KMS-11 (cell line): ENCODE results near the gene TMEM170B.

Experiments used
- H2AFZ ChIP-seq: fragments of 200-600 bp; sonication (generic); 2 replicates; pipeline ENCODE4 v1.6.1; 2016; ENCODE audit warnings: antibody characterized with exemption, mixed run types, low read depth
- H3K27ac ChIP-seq: fragments of 200-600 bp; sonication (generic); 2 replicates; pipeline ENCODE4 v1.6.1; 2016; ENCODE audit warnings: mild to moderate bottlenecking, mixed run types
- H3K27me3 ChIP-seq: fragments of 200-600 bp; sonication (generic); 2 replicates; pipeline ENCODE4 v1.6.1; 2017; ENCODE audit warnings: mild to moderate bottlenecking, low read depth, mixed run types, moderate library complexity; ENCODE audit not compliant: insufficient read depth
- H3K36me3 ChIP-seq: fragments of 200-600 bp; sonication (generic); 2 replicates; pipeline ENCODE4 v1.6.1; 2017; ENCODE audit warnings: mild to moderate bottlenecking, mixed run types; ENCODE audit not compliant: insufficient read depth
- H3K4me1 ChIP-seq: fragments of 200-600 bp; sonication (generic); 2 replicates; pipeline ENCODE4 v1.6.1; 2016; ENCODE audit warnings: mild to moderate bottlenecking, low read depth, mixed run types; ENCODE audit not compliant: poor library complexity, severe bottlenecking
- H3K4me2 ChIP-seq: fragments of 200-600 bp; sonication (generic); 2 replicates; pipeline ENCODE4 v1.7.0; 2016; ENCODE audit warnings: mild to moderate bottlenecking, mixed run types
- H3K4me3 ChIP-seq: fragments of 200-600 bp; sonication (generic); IDR thresholded peaks from 2 replicates; pipeline ENCODE4 v1.6.1; 2017; ENCODE audit warnings: low read depth, low read length, mixed read lengths; ENCODE audit not compliant: insufficient read depth
- H3K79me2 ChIP-seq: fragments of 200-600 bp; sonication (generic); 2 replicates; pipeline ENCODE4 v1.6.1; 2016; ENCODE audit warnings: low read depth, mixed run types; ENCODE audit not compliant: insufficient read depth
- H3K9ac ChIP-seq: fragments of 200-600 bp; sonication (generic); 2 replicates; pipeline ENCODE4 v1.6.1; 2016; ENCODE audit warnings: mild to moderate bottlenecking, mixed run types
- H4K20me1 ChIP-seq: fragments of 200-600 bp; sonication (generic); 2 replicates; pipeline ENCODE4 v1.6.1; 2016; ENCODE audit warnings: mild to moderate bottlenecking, mixed run types; ENCODE audit not compliant: insufficient read depth
- TF ChIP-seq, protein P1 (sequence below): fragments of 200-600 bp; sonication (generic); conservative IDR thresholded peaks from 2 replicates; pipeline ENCODE4 v1.6.1; 2017; ENCODE audit warnings: low read depth, mild to moderate bottlenecking, antibody characterized with exemption, low read length, moderate library complexity, mixed read lengths

TMEM170B gene

DNA sequence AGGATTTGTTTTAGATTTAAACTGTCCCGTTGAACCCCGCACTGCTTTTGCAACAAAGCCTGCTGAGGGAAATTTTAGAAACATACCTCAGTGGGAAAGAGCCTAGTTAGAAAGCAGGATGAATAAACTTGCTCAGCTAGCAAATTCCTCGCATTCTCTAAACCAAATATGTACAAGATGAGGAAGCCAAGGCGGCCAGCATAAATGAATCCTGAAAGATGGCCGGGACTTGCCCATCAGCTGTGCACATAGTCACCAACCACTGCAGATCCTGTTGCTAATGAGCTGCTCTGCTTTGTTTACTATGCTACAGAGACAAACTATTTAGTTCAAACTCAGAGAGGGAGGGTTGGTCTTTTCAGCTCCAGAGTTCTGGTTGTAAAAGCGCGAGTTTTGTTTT, 49.0 kb downstream of the TMEM170B start:
- Histone ChIP-seq H3K9ac (no peak overlapping the region), H3K79me2 (no peaks in the 10 kb centered on the region), H2AFZ (no peak overlapping the region), H3K27me3 (no peaks in the 10 kb centered on the region), H3K4me2 (no peak overlapping the region), H3K36me3 (no peaks in the 10 kb centered on the region), H4K20me1 (no peaks in the 10 kb centered on the region), H3K27ac (no peak overlapping the region), H3K4me1 (peaks cover 5% of the 10 kb centered on the region), H3K4me3 (no peak overlapping the region)
- TF ChIP-seq, protein P1, sequence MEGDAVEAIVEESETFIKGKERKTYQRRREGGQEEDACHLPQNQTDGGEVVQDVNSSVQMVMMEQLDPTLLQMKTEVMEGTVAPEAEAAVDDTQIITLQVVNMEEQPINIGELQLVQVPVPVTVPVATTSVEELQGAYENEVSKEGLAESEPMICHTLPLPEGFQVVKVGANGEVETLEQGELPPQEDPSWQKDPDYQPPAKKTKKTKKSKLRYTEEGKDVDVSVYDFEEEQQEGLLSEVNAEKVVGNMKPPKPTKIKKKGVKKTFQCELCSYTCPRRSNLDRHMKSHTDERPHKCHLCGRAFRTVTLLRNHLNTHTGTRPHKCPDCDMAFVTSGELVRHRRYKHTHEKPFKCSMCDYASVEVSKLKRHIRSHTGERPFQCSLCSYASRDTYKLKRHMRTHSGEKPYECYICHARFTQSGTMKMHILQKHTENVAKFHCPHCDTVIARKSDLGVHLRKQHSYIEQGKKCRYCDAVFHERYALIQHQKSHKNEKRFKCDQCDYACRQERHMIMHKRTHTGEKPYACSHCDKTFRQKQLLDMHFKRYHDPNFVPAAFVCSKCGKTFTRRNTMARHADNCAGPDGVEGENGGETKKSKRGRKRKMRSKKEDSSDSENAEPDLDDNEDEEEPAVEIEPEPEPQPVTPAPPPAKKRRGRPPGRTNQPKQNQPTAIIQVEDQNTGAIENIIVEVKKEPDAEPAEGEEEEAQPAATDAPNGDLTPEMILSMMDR, result no peak

DNA sequence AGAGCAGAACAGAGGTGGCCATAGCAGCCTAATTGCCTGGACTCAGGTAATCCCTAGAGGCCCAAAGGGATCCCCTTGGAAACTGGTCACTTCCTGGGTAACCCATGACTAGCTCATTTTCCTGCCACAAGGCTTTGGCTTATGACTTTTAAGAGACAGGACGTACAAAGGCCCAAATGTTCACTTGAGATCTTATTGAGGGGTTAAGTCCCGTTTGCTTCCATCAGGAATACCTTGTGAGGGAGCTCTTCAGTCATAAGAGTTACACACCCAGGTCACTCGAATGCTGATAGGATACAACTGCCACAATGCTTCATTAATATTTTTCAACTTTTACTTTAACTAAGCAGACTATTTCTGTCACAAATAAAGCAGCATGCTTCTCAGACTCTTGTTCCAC, 51.7 kb downstream of the TMEM170B start:
- no peak overlapping the region for H3K9ac ChIP-seq
- no peaks in the 10 kb centered on the region for H4K20me1 ChIP-seq
- no peak overlapping the region for H3K4me3 ChIP-seq
- H3K79me2 ChIP-seq, result no peaks in the 10 kb centered on the region
- no peak overlapping the region for H3K27ac ChIP-seq
- no peaks in the 10 kb centered on the region for H3K27me3 ChIP-seq
- no peak overlapping the region for H2AFZ ChIP-seq
- no peak overlapping the region for H3K4me2 ChIP-seq
- TF ChIP-seq, protein P1, result no peak
- H3K36me3 ChIP-seq, result no peaks in the 10 kb centered on the region
- peaks cover 5% of the 10 kb centered on the region for H3K4me1 ChIP-seq

DNA sequence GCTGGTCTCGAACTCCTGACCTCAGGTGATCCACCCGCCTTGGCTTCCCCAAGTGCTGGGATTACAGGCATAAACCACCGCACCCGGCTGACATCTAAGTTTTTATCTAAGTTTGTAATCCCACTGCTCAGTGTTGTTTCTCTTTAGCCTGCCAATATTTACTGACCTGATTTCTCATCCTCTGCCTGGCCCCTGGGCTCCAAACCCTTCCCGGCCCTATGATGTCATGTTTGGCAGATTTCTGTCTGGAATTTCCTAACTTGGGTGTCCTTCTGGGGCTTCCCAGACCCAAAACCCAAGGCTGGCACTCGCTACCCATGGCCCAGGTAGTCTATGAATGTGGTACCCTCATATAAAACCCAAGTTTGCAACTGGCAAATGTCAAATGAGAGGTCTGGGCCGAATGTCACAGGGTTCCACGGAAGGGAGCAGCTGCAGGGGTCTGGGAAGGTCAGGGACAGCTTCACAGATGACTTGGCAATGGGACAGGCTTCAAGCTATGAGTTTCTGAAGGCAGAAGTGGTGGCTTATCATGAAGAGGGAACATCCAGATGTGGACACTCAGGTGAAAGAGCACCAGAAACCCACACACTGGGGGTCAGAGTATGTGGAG, 54.9 kb downstream of the TMEM170B start:
- Histone ChIP-seq H3K4me3 (no peak overlapping the region), H3K27me3 (no peaks in the 10 kb centered on the region), H3K79me2 (no peaks in the 10 kb centered on the region), H3K4me1 (no peaks in the 10 kb centered on the region), H4K20me1 (no peaks in the 10 kb centered on the region), H3K27ac (no peak overlapping the region), H3K9ac (no peak overlapping the region), H3K4me2 (no peak overlapping the region), H2AFZ (no peak overlapping the region), H3K36me3 (no peaks in the 10 kb centered on the region)
- TF ChIP-seq, protein P1, result no peak

DNA sequence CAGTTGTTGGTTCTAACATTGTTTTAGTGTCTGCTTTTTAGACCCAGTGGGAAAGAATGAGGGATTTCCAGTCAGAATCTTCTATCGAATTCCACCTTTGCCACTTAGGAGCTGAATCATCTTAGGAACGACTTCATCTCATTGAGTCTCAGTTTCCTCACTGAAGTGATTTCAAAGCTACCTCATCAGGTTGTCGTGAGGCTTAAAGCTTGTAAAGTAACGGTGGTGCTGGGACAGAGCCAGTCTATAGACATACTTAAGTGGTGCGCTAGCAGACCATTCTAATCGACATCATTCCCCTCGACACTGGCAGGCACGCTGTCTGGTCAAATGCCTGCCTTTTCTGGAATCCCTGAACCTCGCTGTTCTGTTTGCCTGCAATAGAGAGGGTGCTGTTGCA, 55.5 kb downstream of the TMEM170B start:
- Histone ChIP-seq H3K4me2 (no peak overlapping the region), H3K79me2 (no peaks in the 10 kb centered on the region), H3K36me3 (no peaks in the 10 kb centered on the region), H2AFZ (no peak overlapping the region), H3K4me3 (no peak overlapping the region), H3K27ac (no peak overlapping the region), H3K27me3 (no peaks in the 10 kb centered on the region), H4K20me1 (no peaks in the 10 kb centered on the region), H3K9ac (no peak overlapping the region), H3K4me1 (no peaks in the 10 kb centered on the region)
- TF ChIP-seq, protein P1, result no peak
